ENCODE results near the gene MED26.

MED26 gene

GRCh38 chr19:16527334-16527935 lies 100.6 kb downstream of the MED26 start:
- POLR2A ChIA-PET, result interaction anchor here (0.6 to 0.9 kb wide), 2 partner anchors 100 to 113 kb away, joined by 4 to 6 read pairs; partner anchors contain the start of gene MED26
- H3K36me3 ChIP-seq (ENCODE audit: control insufficient read depth in 2 of 2, insufficient read depth in 1 of 2, low read length in 2 of 2), result peaks cover 34 to 99% of the 10 kb centered on the region in 2 experiments; a peak in 2 of 3 replicates
- CTCF ChIA-PET, result interaction anchor here (1.2 to 2.1 kb wide), 4 partner anchors 10 to 85 kb away, joined by 3 to 10 read pairs (median 6); no protein-coding TSS in a partner anchor

GRCh38 chr19:16525751-16526481 lies 102.1 kb downstream of the MED26 start:
- CTCF ChIA-PET, result interaction anchor here (2.0 kb wide), 1 partner anchor 8 kb away, joined by 8 read pairs; no protein-coding TSS in a partner anchor
- H3K27ac ChIP-seq (ENCODE audit: extremely low read depth, low read depth, low read length), result no peak overlapping the region
- H3K4me1 ChIP-seq (ENCODE audit: control insufficient read depth, insufficient read depth, low read length), result no peaks in the 10 kb centered on the region
- H3K9me3 ChIP-seq (ENCODE audit: control insufficient read depth, insufficient read depth, low read depth, low read length), result no peaks in the 10 kb centered on the region
- H3K36me3 ChIP-seq (ENCODE audit: control insufficient read depth in 2 of 2, insufficient read depth in 1 of 2, low read length in 2 of 2), result peaks cover 34 to 96% of the 10 kb centered on the region in 2 experiments; a peak in 2 of 3 replicates
- POLR2A ChIA-PET, result no interaction called here
- no peak overlapping the region for H3K4me3 ChIP-seq (ENCODE audit: low read depth, low read length)
- TF ChIP-seq AEBP2 (tag by site-specific recombination; IDR thresholded peaks at IDR 0.05; ENCODE audit: borderline replicate concordance) (no peak), ZFP3 (tag by site-specific recombination; IDR thresholded peaks at IDR 0.05; ENCODE audit: low read depth) (no peak), ZNF280D (tag by site-specific recombination; IDR thresholded peaks at IDR 0.05) (no peak), ZNF157 (tag by site-specific recombination; IDR thresholded peaks at IDR 0.05) (no peak), ZFHX2 (tag by site-specific recombination; conservative IDR thresholded peaks at IDR 0.05) (no peak), ZNF26 (tag by site-specific recombination; IDR thresholded peaks at IDR 0.05) (no peak), OSR2 (tag by site-specific recombination; IDR thresholded peaks at IDR 0.05) (no peak), CTCF (tag by site-specific recombination; IDR thresholded peaks at IDR 0.05) (no peak), FEZF1 (tag by site-specific recombination; IDR thresholded peaks at IDR 0.05) (no peak), BCL11A (tag by site-specific recombination; IDR thresholded peaks at IDR 0.05; ENCODE audit: low read depth) (no peak), ZNF211 (tag by site-specific recombination; IDR thresholded peaks at IDR 0.05; ENCODE audit: low read depth) (no peak), ZNF274 (IDR thresholded peaks at IDR 0.05; ENCODE audit: low read length) (no peak), ZNF274 (tag by site-specific recombination; IDR thresholded peaks at IDR 0.05; ENCODE audit: borderline replicate concordance) (no peak), SP2 (tag by site-specific recombination; IDR thresholded peaks at IDR 0.05) (no peak)

More at GRCh38 chr19:16527334-16527935, 100.6 kb downstream of the MED26 start:
- no peak for TF ChIP-seq MZF1 (tag by site-specific recombination; IDR thresholded peaks at IDR 0.05; ENCODE audit: borderline replicate concordance)
- TF ChIP-seq AEBP2 (tag by site-specific recombination; IDR thresholded peaks at IDR 0.05; ENCODE audit: borderline replicate concordance), result no peak
- no peak for TF ChIP-seq ZNF155 (tag by site-specific recombination; IDR thresholded peaks at IDR 0.05)
- no peak for TF ChIP-seq HOXD13 (CRISPR knock-in tag; IDR thresholded peaks at IDR 0.05; ENCODE audit: borderline replicate concordance)
- no peak for TF ChIP-seq ZNF394 (tag by site-specific recombination; IDR thresholded peaks at IDR 0.05; ENCODE audit: borderline replicate concordance)
- TF ChIP-seq ZNF114 (tag by site-specific recombination; IDR thresholded peaks at IDR 0.05), result no peak
- TF ChIP-seq ZNF530 (tag by site-specific recombination; IDR thresholded peaks at IDR 0.05; ENCODE audit: low read depth), result no peak
- no peak for TF ChIP-seq ZXDB (tag by site-specific recombination; IDR thresholded peaks at IDR 0.05)
- no peak for TF ChIP-seq ZBTB7A (tag by site-specific recombination; IDR thresholded peaks at IDR 0.05; ENCODE audit: low read depth)
- TF ChIP-seq ZNF792 (tag by site-specific recombination; IDR thresholded peaks at IDR 0.05), result no peak
- no peak for TF ChIP-seq ZNF704 (tag by site-specific recombination; IDR thresholded peaks at IDR 0.05)
- no peak for TF ChIP-seq ZNF768 (tag by site-specific recombination; IDR thresholded peaks at IDR 0.05)
- Histone ChIP-seq H3K27ac (ENCODE audit: extremely low read depth, low read depth, low read length) (no peak overlapping the region), H3K4me1 (ENCODE audit: control insufficient read depth, insufficient read depth, low read length) (no peaks in the 10 kb centered on the region), H3K9me3 (ENCODE audit: control insufficient read depth, insufficient read depth, low read depth, low read length) (no peaks in the 10 kb centered on the region), H3K4me3 (ENCODE audit: low read depth, low read length) (no peak overlapping the region)

Data from HEK293 (cell line).